ENCODE data around the gene TBL1X.

DNA sequence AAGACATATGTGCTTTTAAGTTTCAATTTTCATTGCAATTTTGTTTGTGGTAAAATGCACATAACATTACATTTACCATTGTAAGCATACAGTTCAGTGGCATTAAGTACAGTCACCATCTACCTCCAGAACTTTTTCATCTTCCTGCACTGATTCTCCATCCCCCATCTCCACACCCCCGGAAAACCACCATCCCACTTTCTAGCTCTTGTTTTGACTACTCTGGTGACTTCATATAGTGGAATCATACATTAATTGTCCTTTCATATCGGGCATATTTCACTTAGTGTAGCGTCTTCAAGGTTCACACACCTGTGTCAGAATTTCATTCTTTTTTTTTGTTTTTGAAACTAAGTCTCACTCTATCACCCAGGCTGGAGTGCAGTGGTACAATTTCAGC lies 157.3 kb downstream of the TBL1X start:
- TF ChIP-seq, protein P1, sequence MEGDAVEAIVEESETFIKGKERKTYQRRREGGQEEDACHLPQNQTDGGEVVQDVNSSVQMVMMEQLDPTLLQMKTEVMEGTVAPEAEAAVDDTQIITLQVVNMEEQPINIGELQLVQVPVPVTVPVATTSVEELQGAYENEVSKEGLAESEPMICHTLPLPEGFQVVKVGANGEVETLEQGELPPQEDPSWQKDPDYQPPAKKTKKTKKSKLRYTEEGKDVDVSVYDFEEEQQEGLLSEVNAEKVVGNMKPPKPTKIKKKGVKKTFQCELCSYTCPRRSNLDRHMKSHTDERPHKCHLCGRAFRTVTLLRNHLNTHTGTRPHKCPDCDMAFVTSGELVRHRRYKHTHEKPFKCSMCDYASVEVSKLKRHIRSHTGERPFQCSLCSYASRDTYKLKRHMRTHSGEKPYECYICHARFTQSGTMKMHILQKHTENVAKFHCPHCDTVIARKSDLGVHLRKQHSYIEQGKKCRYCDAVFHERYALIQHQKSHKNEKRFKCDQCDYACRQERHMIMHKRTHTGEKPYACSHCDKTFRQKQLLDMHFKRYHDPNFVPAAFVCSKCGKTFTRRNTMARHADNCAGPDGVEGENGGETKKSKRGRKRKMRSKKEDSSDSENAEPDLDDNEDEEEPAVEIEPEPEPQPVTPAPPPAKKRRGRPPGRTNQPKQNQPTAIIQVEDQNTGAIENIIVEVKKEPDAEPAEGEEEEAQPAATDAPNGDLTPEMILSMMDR (IDR thresholded peaks at IDR 0.05) = no peak
- no peak for TF ChIP-seq ZFX (IDR thresholded peaks at IDR 0.05; ENCODE audit: borderline replicate concordance)
